GM18519 (cell line): ENCODE measurements around the gene FHL3.
"Not testable (repeated sequence)": the region's sequence is repeated elsewhere in the genome, so short reads cannot be mapped to it uniquely, and the experiment has no call there.

Source experiments
- ATAC-seq: cut with Tn5 transposase; IDR thresholded peaks from one replicate; pipeline ENCODE4 v1.9.1; 2021; ENCODE audit warnings: mild to moderate bottlenecking, moderate library complexity; ENCODE audit not compliant: unreplicated experiment, low FRiP score

FHL3 gene

GRCh38 chr1:37995751-37996345, 9.5 kb downstream of the FHL3 start:
- ATAC-seq: no peak

- no peak for ATAC-seq
These were observed 10.3 kb downstream of the FHL3 start for GRCh38 chr1:37994886-37995566.

GRCh38 chr1:37989361-37989930, 15.9 kb downstream of the FHL3 start:
- peak; percentile 17 for ATAC-seq

GRCh38 chr1:37987679-37988078, 17.6 kb downstream of the FHL3 start:
- ATAC-seq: no peak

GRCh38 chr1:37983546-37983945, 21.8 kb downstream of the FHL3 start:
- no peak for ATAC-seq

- no peak for ATAC-seq
These were observed 26.8 kb downstream of the FHL3 start for GRCh38 chr1:37978541-37978940.

GRCh38 chr1:37975083-37975482, 30.2 kb downstream of the FHL3 start:
- ATAC-seq: not testable (repeated sequence)

- no peak for ATAC-seq
These were observed 30.7 kb downstream of the FHL3 start for GRCh38 chr1:37974567-37974966.

GRCh38 chr1:37973684-37974083, 31.6 kb downstream of the FHL3 start:
- not testable (repeated sequence) for ATAC-seq

GRCh38 chr1:37965301-37965700, 40.0 kb downstream of the FHL3 start:
- no peak for ATAC-seq

- ATAC-seq: not testable (repeated sequence)
These were observed 41.2 kb downstream of the FHL3 start for GRCh38 chr1:37964106-37964505.

- ATAC-seq: no peak
These were observed 46.6 kb downstream of the FHL3 start for GRCh38 chr1:37958690-37959089.

- ATAC-seq: no peak
These were observed 49.6 kb downstream of the FHL3 start for GRCh38 chr1:37955685-37956084.

GRCh38 chr1:37954316-37954971, 50.9 kb downstream of the FHL3 start:
- ATAC-seq: no peak

- ATAC-seq: no peak
These were observed 52.6 kb downstream of the FHL3 start for GRCh38 chr1:37952738-37953137.

GRCh38 chr1:37951783-37952624, 53.3 kb downstream of the FHL3 start:
- ATAC-seq: no peak

GRCh38 chr1:37951041-37951782, 54.1 kb downstream of the FHL3 start:
- ATAC-seq: no peak

GRCh38 chr1:37949524-37950152, 55.7 kb downstream of the FHL3 start:
- no peak for ATAC-seq

- no peak for ATAC-seq
These were observed 56.5 kb downstream of the FHL3 start for GRCh38 chr1:37948841-37949240.
